ENCODE results near the gene SPOPL. TPM values are rescaled to one million over a fixed set of nuclear protein-coding genes. Genes with fewer than 3 reads are reported as not detected.
"Not testable (repeated sequence)": the region's sequence is repeated elsewhere in the genome, so short reads cannot be mapped to it uniquely, and the experiment has no call there.

The SPOPL gene
- 1 to 10 TPM; 2.4 to 3.3 (median 2.6) TPM for polyA plus RNA-seq

DNA sequence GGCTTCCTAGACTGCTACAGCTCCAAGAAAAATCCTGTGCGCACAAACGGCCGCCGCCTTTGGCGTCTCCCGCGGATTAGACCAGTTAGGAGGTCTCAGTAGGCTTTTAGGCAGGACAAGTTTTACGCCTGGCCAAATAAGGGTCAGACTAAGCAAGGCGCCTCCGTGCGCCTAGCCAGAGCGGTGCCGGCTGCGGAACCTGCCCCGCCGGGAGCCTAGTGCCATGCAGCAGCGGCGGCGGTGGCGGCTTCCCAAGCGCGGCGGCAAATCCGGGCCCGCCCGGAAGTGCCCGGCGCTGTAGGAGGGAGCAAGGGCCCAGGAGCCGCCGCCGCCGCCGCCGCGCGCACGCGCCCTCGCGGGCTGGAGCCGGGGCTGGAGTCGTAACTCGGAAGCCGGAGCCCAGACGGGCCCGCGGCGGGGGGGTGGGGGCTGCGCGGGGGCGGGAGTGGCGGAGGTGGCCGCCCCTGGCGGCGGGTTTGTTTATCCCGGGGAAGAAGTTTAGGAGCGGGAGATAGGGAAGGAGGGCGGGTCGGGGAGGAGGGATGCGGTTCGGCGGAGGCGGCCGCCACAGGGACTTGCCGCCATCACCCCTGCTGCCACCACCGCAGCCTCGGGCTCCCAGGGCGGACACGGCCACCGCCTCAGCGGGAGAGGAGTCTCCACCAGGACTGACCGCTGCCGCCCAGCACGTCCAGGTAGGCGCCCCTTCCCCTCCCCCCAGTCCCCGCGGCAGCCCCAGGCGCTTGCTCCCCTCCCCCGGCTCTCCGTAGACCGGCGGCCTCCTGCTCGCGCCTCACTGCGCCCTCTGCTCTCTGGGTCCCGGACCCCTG lies at the start of gene SPOPL:
Gene SPOPL (plus strand): TSS at position 346 of the 830 bp plus-strand sequence. CDS start 48,447 bp downstream, outside the sequence.
- peak; percentile 83 to 89 (median 87) for DNase-seq
- Mint-ChIP-seq H3K36me3 (no peaks in the 10 kb centered on the region), H3K27ac (peak within 1 kb of the TSS; percentile 86 to 97 (median 93)), H3K9me3 (no peaks in the 10 kb centered on the region), H3K4me1 (peaks cover 46 to 51% of the 10 kb centered on the region in 2 donors), H3K27me3 (ENCODE audit: low read depth in 3 of 3) (peaks cover 4 to 7% (median 6%) of the 10 kb centered on the region in 3 donors), H3K4me3 (peak within 1 kb of the TSS; percentile 94 to 100 (median 96))

DNA sequence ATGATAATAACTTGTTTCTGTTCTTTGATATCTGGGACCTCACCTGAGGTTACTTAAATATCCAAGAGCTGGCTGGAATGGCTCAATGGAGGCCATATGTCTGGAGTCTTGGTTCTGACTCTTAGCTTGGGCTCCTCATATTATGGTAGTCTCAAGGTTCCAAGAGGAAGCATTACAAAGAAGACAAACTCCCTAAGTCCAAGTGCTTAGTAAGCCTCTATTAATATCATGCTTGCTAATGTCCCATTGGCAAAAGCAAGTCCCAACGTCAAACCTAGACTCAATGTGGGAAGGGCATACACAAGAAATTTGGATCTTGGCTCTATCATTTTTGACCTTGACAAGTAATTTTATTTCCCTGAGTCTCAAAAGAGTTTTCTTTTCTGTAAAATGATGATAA lies 49.2 kb upstream of the SPOPL start:
- H3K4me1 Mint-ChIP-seq, result no peaks in the 10 kb centered on the region
- DNase-seq, result no peak
- no peaks in the 10 kb centered on the region for H3K27me3 Mint-ChIP-seq (ENCODE audit: low read depth in 3 of 3)
- H3K36me3 Mint-ChIP-seq, result peaks cover 0 to 3% (median 0%) of the 10 kb centered on the region in 3 donors
- H3K9me3 Mint-ChIP-seq, result peaks cover 0 to 13% (median 5%) of the 10 kb centered on the region in 6 donors
- H3K27ac Mint-ChIP-seq, result no peak overlapping the region
- no peak overlapping the region for H3K4me3 Mint-ChIP-seq

DNA sequence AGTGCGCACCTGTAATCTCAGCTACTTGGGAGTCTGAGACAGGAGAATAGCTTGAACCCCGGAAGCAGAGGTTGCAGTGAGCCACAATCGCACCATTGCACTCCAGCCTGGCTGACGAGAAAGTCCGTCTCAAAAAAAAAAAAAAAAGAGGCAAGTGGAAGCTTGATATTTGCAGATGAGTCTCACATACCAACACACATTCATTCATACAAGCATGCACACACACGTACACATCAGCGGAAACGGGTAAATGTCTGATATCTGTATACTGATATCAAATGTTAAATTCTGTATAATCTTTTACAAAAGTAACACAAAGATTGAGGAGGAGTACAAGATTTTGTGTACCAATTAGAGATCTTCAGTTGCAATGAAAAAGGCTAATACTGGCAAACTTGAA lies 47.8 kb upstream of the SPOPL start:
- Mint-ChIP-seq H3K36me3 (peaks cover 0 to 3% (median 0%) of the 10 kb centered on the region in 3 donors), H3K27ac (no peak overlapping the region), H3K27me3 (ENCODE audit: low read depth in 3 of 3) (no peaks in the 10 kb centered on the region), H3K4me1 (no peaks in the 10 kb centered on the region), H3K4me3 (no peak overlapping the region), H3K9me3 (peaks cover 3 to 19% (median 7%) of the 10 kb centered on the region in 6 donors)
- DNase-seq, result no peak

- Mint-ChIP-seq H3K27me3 (ENCODE audit: low read depth in 3 of 3) (peaks cover 0 to 4% (median 0%) of the 10 kb centered on the region in 3 donors), H3K27ac (no peak overlapping the region), H3K36me3 (peaks cover 0 to 3% (median 0%) of the 10 kb centered on the region in 3 donors), H3K9me3 (peaks cover 7 to 27% (median 10%) of the 10 kb centered on the region in 6 donors), H3K4me3 (no peak overlapping the region), H3K4me1 (no peaks in the 10 kb centered on the region)
- DNase-seq, result no peak
Measured at GRCh38 chr2:138454761-138455160, 46.8 kb upstream of the SPOPL start.

- Mint-ChIP-seq H3K27ac (no peak overlapping the region), H3K36me3 (peaks cover 0 to 3% (median 0%) of the 10 kb centered on the region in 3 donors), H3K27me3 (ENCODE audit: low read depth in 3 of 3) (peaks cover 0 to 5% (median 0%) of the 10 kb centered on the region in 3 donors)
Measured at GRCh38 chr2:138455275-138455674, 46.3 kb upstream of the SPOPL start.

GRCh38 chr2:138455691-138456090 lies 45.9 kb upstream of the SPOPL start:
- H3K4me3 Mint-ChIP-seq, result no peak overlapping the region
- H3K27me3 Mint-ChIP-seq (ENCODE audit: low read depth in 3 of 3), result peaks cover 0 to 5% (median 0%) of the 10 kb centered on the region in 3 donors
- peaks cover 0 to 3% (median 0%) of the 10 kb centered on the region in 3 donors for H3K36me3 Mint-ChIP-seq
- no peaks in the 10 kb centered on the region for H3K4me1 Mint-ChIP-seq
- no peak overlapping the region for H3K27ac Mint-ChIP-seq
- peaks cover 7 to 36% (median 16%) of the 10 kb centered on the region in 6 donors for H3K9me3 Mint-ChIP-seq
- no peak for DNase-seq

More at GRCh38 chr2:138455275-138455674, 46.3 kb upstream of the SPOPL start:
- Mint-ChIP-seq H3K4me3 (no peak overlapping the region), H3K9me3 (peaks cover 7 to 32% (median 14%) of the 10 kb centered on the region in 6 donors), H3K4me1 (no peaks in the 10 kb centered on the region)
- DNase-seq, result no peak

DNA sequence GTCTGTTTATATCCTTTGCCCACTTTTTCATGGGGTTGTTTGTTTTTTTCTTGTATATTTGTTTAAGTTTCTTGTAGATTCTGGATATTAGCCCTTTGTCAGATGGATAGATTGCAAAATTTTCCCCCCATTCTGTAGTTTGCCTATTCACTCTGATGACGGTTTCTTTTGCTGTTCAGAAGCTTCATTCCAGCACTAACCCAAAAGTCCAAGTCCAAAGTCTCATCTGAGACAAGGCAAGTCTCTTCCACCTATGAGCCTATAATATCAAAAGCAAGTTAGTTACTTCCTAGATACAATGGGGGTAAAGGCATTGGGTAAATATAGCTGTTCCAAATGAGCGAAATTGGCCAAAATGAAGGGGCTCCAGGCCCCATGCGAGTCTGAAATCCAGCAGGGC lies 38.9 kb upstream of the SPOPL start:
- not testable (repeated sequence) for H3K4me3 Mint-ChIP-seq; DNase-seq; H3K27me3 Mint-ChIP-seq (ENCODE audit: low read depth in 3 of 3); H3K27ac Mint-ChIP-seq; H3K36me3 Mint-ChIP-seq; H3K4me1 Mint-ChIP-seq
- H3K9me3 Mint-ChIP-seq, result peaks cover 11 to 48% (median 26%) of the 10 kb centered on the region in 6 donors

- Mint-ChIP-seq H3K27ac (no peak overlapping the region), H3K4me1 (no peaks in the 10 kb centered on the region), H3K4me3 (no peak overlapping the region), H3K9me3 (peaks cover 0 to 4% (median 3%) of the 10 kb centered on the region in 6 donors), H3K27me3 (ENCODE audit: low read depth in 3 of 3) (peaks cover 0 to 1% (median 0%) of the 10 kb centered on the region in 3 donors), H3K36me3 (no peaks in the 10 kb centered on the region)
- no peak for DNase-seq
Measured at GRCh38 chr2:138468617-138469016, 33.0 kb upstream of the SPOPL start.

- no peaks in the 10 kb centered on the region for H3K36me3 Mint-ChIP-seq
- peaks cover 0 to 1% (median 0%) of the 10 kb centered on the region in 3 donors for H3K27me3 Mint-ChIP-seq (ENCODE audit: low read depth in 3 of 3)
- peaks cover 0 to 3% (median 0%) of the 10 kb centered on the region in 6 donors for H3K9me3 Mint-ChIP-seq
- H3K4me3 Mint-ChIP-seq, result no peak overlapping the region
- no peak overlapping the region for H3K27ac Mint-ChIP-seq
- no peak for DNase-seq
- no peaks in the 10 kb centered on the region for H3K4me1 Mint-ChIP-seq
Measured at GRCh38 chr2:138469411-138469810, 32.2 kb upstream of the SPOPL start.

GRCh38 chr2:138470941-138471340 lies 30.6 kb upstream of the SPOPL start:
- H3K9me3 Mint-ChIP-seq, result peaks cover 0 to 3% (median 0%) of the 10 kb centered on the region in 6 donors

DNA sequence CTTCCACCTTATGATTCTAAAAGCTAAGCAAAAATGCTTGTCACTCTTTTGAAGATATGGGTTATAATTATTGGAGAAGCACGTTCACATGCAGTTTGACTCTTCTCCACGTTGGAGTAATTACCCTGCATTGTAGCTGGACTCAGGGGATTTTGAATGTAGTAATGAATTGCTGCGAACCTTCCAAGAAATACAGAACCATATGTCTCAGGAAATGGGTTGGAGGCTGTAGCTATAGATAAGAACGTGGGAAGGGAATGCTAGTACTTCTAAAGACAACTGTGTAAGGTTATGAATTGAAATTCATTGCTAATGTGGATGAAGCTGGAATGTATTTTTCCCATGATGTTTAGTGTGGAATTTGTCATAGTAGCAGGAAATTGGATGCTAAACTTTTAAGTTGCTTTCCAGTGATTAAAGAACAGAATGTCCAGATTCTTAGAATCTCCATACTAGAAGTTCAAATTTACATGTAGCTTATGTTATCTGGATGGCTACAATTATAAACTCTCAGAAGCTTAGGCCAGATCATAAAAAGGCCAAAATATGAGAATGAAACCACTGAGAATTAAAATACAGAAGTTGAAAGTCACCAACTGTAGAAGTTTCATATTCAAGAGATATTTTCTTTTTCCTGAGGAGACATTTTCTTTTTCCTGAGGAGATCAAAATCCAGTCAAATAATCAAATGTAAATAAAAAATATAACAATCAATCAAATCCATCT lies 27.3 kb upstream of the SPOPL start:
- Mint-ChIP-seq H3K4me3 (no peak overlapping the region), H3K4me1 (no peaks in the 10 kb centered on the region), H3K27me3 (ENCODE audit: low read depth in 3 of 3) (peaks cover 0 to 7% (median 0%) of the 10 kb centered on the region in 3 donors), H3K9me3 (no peaks in the 10 kb centered on the region), H3K27ac (no peak overlapping the region), H3K36me3 (no peaks in the 10 kb centered on the region)
- DNase-seq, result no peak

More at GRCh38 chr2:138470941-138471340, 30.6 kb upstream of the SPOPL start:
- no peak for DNase-seq
- Mint-ChIP-seq H3K4me3 (no peak overlapping the region), H3K4me1 (no peaks in the 10 kb centered on the region), H3K27ac (no peak overlapping the region), H3K36me3 (no peaks in the 10 kb centered on the region), H3K27me3 (ENCODE audit: low read depth in 3 of 3) (peaks cover 0 to 7% (median 0%) of the 10 kb centered on the region in 3 donors)

GRCh38 chr2:138475277-138475776 lies 26.2 kb upstream of the SPOPL start:
- no peaks in the 10 kb centered on the region for H3K36me3 Mint-ChIP-seq

GRCh38 chr2:138476186-138476585 lies 25.4 kb upstream of the SPOPL start:
- H3K36me3 Mint-ChIP-seq, result no peaks in the 10 kb centered on the region
- H3K27ac Mint-ChIP-seq, result no peak overlapping the region
- H3K9me3 Mint-ChIP-seq, result no peaks in the 10 kb centered on the region
- H3K4me1 Mint-ChIP-seq, result no peaks in the 10 kb centered on the region
- H3K4me3 Mint-ChIP-seq, result no peak overlapping the region
- no peak for DNase-seq
- peaks cover 0 to 6% (median 0%) of the 10 kb centered on the region in 3 donors for H3K27me3 Mint-ChIP-seq (ENCODE audit: low read depth in 3 of 3)

More at GRCh38 chr2:138475277-138475776, 26.2 kb upstream of the SPOPL start:
- H3K27ac Mint-ChIP-seq, result no peak overlapping the region
- H3K4me1 Mint-ChIP-seq, result no peaks in the 10 kb centered on the region
- no peaks in the 10 kb centered on the region for H3K9me3 Mint-ChIP-seq
- DNase-seq, result no peak
- H3K27me3 Mint-ChIP-seq (ENCODE audit: low read depth in 3 of 3), result peaks cover 0 to 7% (median 0%) of the 10 kb centered on the region in 3 donors
- H3K4me3 Mint-ChIP-seq, result no peak overlapping the region

Measured in immature natural killer cell (primary cell).